ENCODE data around the gene PLEKHM1.
A peak's percentile ranks its signal among the peaks of the same experiment; 100 is the strongest.

The PLEKHM1 gene

DNA sequence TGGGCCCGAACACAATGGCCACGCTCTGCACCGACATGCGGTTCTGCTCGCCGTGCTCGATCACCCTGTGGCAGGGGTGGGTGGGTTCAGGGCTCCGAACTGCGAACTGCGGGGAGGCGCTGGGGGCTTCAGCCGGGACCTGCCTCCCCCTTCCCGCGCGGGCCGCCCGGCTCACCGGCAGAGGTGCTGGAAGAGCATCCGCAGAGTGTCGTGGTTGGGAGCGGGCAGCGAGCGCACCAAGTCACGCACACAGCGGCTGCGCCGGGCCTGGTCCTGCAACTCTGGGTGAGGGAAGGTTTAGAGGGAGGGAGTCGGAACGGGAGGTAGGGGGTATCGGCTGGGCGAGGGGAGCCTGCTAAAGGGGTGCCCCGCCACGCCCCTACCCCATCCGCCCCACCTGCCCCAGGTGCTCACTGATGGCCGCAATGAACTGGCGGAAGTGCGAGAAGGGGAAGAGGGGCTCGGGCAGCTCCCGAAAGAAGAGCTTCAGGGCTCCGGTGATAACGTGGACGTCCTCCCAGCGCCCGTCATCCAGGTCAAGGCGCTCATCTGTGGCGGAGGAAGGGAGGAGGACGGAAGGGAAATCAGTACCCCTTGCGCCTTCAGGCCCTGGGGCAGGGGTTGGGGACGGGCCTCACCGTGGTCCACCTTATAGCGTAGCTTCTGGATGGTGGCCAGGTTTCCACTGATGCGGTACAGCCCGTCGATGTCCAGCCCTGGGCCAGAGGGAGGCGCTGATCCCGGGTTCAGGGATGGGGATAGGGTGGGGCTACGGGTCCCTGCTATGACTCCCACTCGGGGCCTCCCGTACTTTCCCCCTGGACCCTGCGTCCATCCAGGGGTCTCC, 94.7 kb downstream of the PLEKHM1 start:
- DNase-seq: no peak

DNA sequence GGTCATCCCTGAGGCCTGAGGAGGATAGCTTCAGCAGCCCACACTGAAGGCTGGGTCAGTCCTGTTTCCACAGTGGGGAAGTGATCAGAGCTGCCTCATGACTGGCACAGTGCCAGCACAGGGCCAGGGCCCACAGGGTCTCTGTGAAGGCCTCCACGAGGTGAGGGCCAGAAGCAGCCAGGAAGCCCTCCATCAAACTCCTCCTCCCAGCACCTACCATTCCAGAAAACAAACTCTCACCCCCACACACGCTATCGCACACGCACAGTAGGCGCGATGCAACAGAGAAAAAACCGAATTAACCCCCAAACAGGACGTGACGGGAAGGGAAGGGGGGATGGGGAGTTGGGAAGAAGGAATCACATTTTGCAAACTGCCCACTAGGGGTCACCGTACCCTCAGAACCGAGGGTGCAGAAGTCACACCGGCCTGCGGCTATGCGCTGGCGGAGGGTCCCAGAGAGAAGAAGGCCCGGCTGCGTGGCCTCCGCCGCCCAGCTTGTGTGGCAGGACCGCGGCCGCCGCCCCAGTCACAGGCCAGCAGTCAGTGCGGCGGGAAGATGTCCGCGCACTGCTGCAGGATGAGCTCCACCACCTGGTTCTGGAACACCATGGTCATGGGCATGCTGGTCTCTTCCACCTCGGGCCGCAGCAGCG, 95.5 kb downstream of the PLEKHM1 start:
- DNase-seq: peak; percentile 60

DNA sequence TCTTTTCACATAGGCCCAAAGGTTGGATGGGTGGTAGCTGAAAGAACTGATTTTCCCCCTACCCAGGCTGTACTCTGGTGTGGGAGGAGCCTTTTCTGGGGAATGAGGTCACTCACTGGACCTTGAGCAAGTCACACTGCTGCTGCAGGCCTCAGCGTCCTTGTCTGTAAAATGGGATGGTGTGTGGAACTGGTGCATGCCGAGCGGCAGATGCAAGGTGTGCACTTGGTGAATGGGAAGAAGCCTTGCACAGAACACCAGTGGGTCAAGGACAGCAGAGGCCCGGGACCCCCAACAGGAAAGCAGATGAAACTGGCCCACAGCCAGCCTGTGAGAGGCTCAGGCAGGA, 96.0 kb downstream of the PLEKHM1 start:
- no peak for DNase-seq

DNA sequence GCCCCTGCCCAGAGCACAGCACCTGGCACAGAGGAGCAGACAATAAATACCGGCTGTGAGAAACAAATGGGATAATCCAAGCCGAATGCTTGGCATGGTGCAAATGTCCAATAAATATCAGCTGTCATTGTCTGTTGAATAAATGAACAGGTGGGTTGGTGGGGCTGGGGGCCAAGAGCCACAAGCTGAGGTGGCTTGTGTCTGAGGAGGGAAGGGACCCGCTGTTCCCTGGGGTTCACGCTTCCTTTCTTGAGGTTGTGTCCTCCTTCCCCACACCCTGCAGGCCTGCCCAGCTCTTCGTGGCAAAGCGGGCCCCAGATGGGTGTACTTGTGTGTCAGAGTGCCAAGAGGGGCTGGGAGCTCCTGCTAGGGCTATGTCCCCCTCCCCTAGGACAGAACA, 96.4 kb downstream of the PLEKHM1 start:
- DNase-seq: no peak

DNA sequence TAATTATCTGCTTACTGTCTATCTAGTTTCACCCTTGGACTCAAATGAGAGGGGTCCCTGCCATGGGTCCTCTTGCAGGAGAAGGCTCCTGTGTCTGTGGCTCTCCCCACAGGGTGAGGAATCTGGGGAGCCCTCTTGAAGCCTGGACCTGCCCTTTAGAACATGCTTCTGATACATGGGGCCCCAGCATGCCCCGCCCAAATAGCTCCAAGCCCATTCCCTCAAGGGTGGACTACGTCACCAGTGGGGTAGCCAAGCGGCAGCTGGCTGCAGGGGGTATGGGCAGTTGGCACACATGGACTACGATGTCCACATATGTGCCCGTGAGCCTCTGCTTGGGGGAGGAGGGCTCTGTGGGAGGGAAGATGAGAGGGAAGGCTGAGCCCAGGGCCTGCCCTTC, 97.1 kb downstream of the PLEKHM1 start:
- DNase-seq: no peak

DNA sequence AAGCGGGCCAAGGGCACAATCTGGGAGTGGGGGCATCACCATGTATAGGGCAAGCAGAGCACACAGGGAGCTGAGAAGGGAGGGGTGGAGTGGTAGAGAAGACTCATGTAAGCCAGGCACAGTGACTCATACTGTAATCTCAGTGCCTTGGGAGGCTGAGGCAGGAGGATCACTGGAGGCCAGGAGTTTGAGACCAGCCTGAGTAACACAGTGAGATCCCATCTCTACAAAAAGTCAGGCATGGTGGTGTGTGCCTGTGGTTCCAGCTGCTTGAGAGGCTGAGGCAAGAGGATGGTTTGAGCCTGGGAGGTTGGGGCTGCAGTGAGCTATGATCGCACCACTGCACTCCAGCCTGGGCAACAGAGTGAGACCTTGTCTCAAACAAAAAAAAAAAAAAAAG, 98.6 kb downstream of the PLEKHM1 start:
- no peak for DNase-seq

DNA sequence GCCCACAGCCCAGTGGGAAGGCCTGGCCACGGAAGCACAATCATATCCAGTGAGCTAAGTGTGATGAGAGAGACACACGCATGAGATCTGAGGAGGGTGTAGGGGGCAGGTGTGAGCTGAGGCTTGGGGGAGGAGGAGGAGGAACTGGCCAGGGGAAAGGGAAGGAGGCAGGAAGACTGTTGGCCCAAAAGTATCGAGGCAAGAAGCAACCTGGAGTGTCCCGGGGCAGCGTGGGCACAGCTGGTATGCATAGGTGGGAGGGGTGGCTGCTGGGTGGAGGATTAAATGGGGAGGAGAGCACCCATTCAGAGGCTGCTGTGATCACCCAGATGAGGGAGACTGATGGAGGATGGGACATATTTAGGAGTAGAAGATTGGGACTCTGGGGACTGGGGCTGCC, 99.2 kb downstream of the PLEKHM1 start:
- no peak for DNase-seq

DNA sequence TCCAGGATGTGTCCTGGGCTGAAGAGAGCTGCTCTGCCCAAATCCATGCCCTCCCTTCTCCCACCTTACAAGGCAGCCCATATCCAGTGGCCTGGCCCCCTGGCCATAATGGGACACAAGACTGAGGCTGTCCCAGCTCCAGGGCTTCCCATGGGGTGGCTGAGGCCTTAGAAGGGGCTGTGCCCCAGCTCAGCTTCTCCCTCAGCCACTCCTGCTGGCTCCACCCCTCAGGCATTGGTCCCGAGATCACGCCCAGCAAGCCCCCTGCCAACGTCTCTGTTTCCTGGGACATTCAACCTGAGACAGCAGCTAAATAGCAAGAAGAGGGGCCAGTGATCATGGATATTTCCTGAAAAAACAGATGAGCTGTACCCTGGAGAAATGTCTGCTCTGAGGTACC, 101.2 kb downstream of the PLEKHM1 start:
- DNase-seq: no peak

DNA sequence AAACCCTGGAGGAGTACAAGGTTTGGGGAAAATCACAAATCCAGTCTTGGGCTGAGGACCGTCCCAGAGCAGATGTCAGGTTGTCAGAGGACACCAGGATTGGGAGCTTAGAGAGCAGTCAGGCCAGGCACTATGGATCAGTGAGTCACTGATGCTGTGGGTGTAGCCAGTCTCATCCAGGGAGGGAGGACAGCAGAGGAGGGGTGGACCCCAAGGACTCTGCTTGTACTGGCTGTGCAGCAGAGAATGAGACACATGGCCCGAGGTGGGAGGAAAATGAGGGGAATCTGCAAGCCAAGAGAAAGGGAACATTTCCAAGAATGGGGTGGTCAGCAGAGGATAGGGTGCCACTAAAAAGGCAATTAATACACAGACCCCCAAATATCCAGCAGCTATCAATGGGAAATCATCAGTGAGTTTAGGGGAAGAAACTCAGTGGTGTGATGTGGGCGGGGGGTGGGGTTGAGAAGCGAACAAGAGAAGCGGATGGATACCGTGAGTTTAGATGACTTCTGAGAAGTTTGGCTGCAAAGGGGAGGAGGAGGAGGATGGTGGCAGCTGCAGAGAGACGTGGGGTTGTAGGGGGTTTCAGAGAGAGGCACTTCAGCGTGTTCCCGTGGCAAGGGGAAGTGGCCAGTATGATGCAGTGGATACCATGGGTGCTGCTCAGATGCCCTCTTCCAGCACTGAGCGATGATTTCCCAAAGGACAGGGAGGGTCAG, 101.8 kb downstream of the PLEKHM1 start:
- no peak for DNase-seq

DNA sequence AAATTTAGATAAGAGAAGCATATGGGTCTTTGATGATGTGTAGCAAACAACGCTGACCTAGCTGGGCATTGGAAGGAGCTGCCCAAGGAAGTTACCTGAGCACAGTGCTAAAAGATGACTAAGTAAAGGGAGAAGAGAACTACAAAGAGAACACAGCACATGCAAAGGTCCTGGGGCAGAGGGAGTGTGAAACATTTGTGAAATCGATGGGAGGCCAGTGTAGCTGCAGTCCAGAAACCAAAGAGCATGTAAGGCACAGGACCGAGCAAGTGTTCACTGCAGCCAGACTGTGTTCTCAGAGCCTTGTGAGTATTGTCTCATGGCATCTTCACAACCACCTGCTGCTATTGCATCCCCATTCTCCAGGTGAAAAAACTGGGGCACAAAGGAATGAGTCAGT, 102.8 kb downstream of the PLEKHM1 start:
- DNase-seq: no peak

DNA sequence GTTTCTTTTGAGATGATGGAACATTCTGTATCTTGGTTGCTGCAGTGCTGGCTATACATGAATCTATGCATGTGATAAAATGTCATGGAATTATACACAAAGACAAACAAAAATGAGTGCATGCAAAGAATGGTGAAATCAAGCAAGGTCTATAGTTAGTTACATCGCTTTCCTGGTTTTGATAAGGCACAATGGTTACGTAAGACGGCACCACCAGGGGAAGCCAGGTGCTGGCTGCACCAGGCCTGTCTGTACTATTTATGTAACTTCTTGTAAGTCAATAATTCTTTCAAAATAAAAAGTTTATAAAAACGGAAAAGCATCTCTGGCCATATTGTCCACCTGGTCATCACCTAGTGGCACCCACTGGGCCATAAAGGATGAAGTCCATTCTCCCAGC, 104.3 kb downstream of the PLEKHM1 start:
- no peak for DNase-seq
